Measurements from ENCODE around the gene ME2. TPM values are rescaled to one million over a fixed set of nuclear protein-coding genes. Genes with fewer than 3 reads are reported as not detected.

The ME2 gene
- total RNA-seq, 1 experiment from 2014 or later, result 49.0 TPM

- Histone ChIP-seq H3K27me3 (ENCODE audit: insufficient read depth, low read length) (no peaks in the 10 kb centered on the region), H3K9me3 (ENCODE audit: control insufficient read depth in 1 of 2, insufficient read depth in 1 of 2, low read depth in 1 of 2, low read length in 2 of 2) (no peaks in the 10 kb centered on the region), H3K79me2 (ENCODE audit: insufficient read depth, low read length) (no peaks in the 10 kb centered on the region), H4K20me1 (ENCODE audit: insufficient read depth) (no peaks in the 10 kb centered on the region), H3K9me2 (ENCODE audit: insufficient read depth) (no peaks in the 10 kb centered on the region), H3K9ac (ENCODE audit: low read length) (no peak overlapping the region), H3K36me3 (ENCODE audit: control insufficient read depth in 1 of 2, insufficient read depth in 2 of 2, low read length in 2 of 2) (no peaks in the 10 kb centered on the region), H3K4me1 (ENCODE audit: control insufficient read depth in 1 of 2, insufficient read depth in 2 of 2, low read length in 2 of 2) (no peaks in the 10 kb centered on the region), H3K4me2 (ENCODE audit: low read length) (no peak overlapping the region), H3K27ac (ENCODE audit: low read depth, low read length) (no peak overlapping the region), H3K4me3 (replicated peaks in 1 of 2; ENCODE audit: low read depth in 1 of 2, low read length in 2 of 2) (no peak overlapping the region), H2AFZ (ENCODE audit: low read depth, low read length, poor library complexity, severe bottlenecking) (no peak overlapping the region)
- no TSS peak for BruUV-seq (replicated peaks)
- intact Hi-C loops (cut with micrococcal nuclease), result no loop called here
- CTCF ChIA-PET, result no interaction called here
- POLR2A ChIA-PET, result no interaction called here
- RAD21 ChIA-PET (ENCODE audit: low non-redundant PET in 1 of 2, low total read pairs in 2 of 2, uncharacterized antibody in 2 of 2, unreplicated experiment in 2 of 2), result no interaction called here
- DNase-seq (ENCODE audit: low read depth, low spot score) (no peak), ATAC-seq (no peak)
- no peak for TF ChIP-seq CTCF (IDR thresholded peaks at IDR 0.05 in 2 of 3, conservative IDR thresholded peaks at IDR 0.05 in 1 of 3; ENCODE audit: borderline replicate concordance in 1 of 3, insufficient read depth in 1 of 3, low read depth in 2 of 3, low read length in 2 of 3)
- no peak for TF ChIP-seq ZFX (IDR thresholded peaks at IDR 0.05)
- TF ChIP-seq ZNF274 (IDR thresholded peaks at IDR 0.05; ENCODE audit: low read depth, low read length), result no peak
- TF ChIP-seq POLR2AphosphoS5 (IDR thresholded peaks at IDR 0.05; ENCODE audit: low read depth, low read length), result no peak
- no peak for TF ChIP-seq RAD21 (IDR thresholded peaks at IDR 0.05; ENCODE audit: low read depth)
- no peak for TF ChIP-seq YY1 (IDR thresholded peaks at IDR 0.05; ENCODE audit: extremely low read depth, insufficient replicate concordance, low read depth, low read length)
- no peak for TF ChIP-seq REST (IDR thresholded peaks at IDR 0.05; ENCODE audit: low read depth)
- TF ChIP-seq SIN3A (IDR thresholded peaks at IDR 0.05; ENCODE audit: low read depth), result no peak
- TF ChIP-seq EZH2phosphoT487 (IDR thresholded peaks at IDR 0.05; ENCODE audit: borderline replicate concordance), result no peak
- TF ChIP-seq EZH2 (IDR thresholded peaks at IDR 0.05), result no peak
- no peak for TF ChIP-seq ELF1 (IDR thresholded peaks at IDR 0.05; ENCODE audit: borderline replicate concordance, low read depth)
Observed at GRCh38 chr18:50844960-50845359, 34.0 kb upstream of the ME2 start.

Measured in HCT116 (cell line).